B cell (primary cell): ENCODE data around the gene NR1H3. TPM values are rescaled to one million over a fixed set of nuclear protein-coding genes. Genes with fewer than 3 reads are reported as not detected.

Experiments
- ATAC-seq: fragments of 200-7000 bp; cut with Tn5 transposase; one replicate; pipeline ENCODE4 v1.10.0; 2021; ENCODE audit warnings: low read depth, mild to moderate bottlenecking, moderate number of reproducible peaks, moderate library complexity
- CTCF ChIA-PET: fragments of 350-600 bp; sonication (Branson Sonifier 250); formaldehyde crosslinking; loops from one replicate; lab custom pipeline; 2021; ENCODE audit warnings: antibody characterized with exemption, inconsistent platforms; lab: Charles Lee
- POLR2A ChIA-PET: fragments of 350-600 bp; sonication (Branson Sonifier 250); formaldehyde crosslinking; loops from one replicate; lab custom pipeline; 2021; ENCODE audit warnings: antibody characterized with exemption; lab: Charles Lee
- DNase-seq: peaks from one replicate; pipeline ENCODE4 v3.0.0; 2013
- H2AFZ ChIP-seq: 2 replicates; pipeline ENCODE4 v1.6.1; 2012; ENCODE audit warnings: mild to moderate bottlenecking, low read depth, low read length; ENCODE audit not compliant: insufficient read depth, poor library complexity, severe bottlenecking
- H3K27ac ChIP-seq, 2 donors: 1 replicate in 1 of 2; 2 replicates in 1 of 2; pipeline ENCODE4 v1.5.1; 2012 to 2013; ENCODE audit warnings: low read length in 2 of 2, mild to moderate bottlenecking in 2 of 2, moderate library complexity in 1 of 2
- H3K27me3 ChIP-seq, 4 experiments: fragments of 200-600 bp in 1 of 4; sonication (generic) in 1 of 4; replicated peaks in 1 of 4; 1 replicate in 2 of 4; 2 replicates in 2 of 4; pipeline versions ENCODE4 v1.6.1 to v1.7.0; 2013 to 2016; ENCODE audit warnings: low read length in 3 of 4, mild to moderate bottlenecking in 2 of 4, mixed read lengths in 1 of 4, moderate library complexity in 1 of 4; ENCODE audit not compliant: insufficient read depth in 4 of 4, control insufficient read depth in 3 of 4; ENCODE audit errors: control extremely low read depth in 1 of 4
- H3K36me3 ChIP-seq, 2 experiments: replicated peaks in 1 of 2; 1 replicate in 1 of 2; 2 replicates in 1 of 2; pipeline versions ENCODE4 v1.6.1 to v1.7.1; 2013; ENCODE audit warnings: low read length in 1 of 2; ENCODE audit not compliant: insufficient read depth in 2 of 2, control insufficient read depth in 1 of 2; ENCODE audit errors: control extremely low read depth in 1 of 2, extremely low read depth in 1 of 2
- H3K4me1 ChIP-seq, 2 donors: fragments of 200-600 bp in 1 of 2; sonication (generic) in 1 of 2; 1 replicate in 1 of 2; 2 replicates in 1 of 2; pipeline versions ENCODE4 v1.5.1 to v1.6.1; 2013 to 2017; ENCODE audit warnings: low read length in 2 of 2; ENCODE audit not compliant: control insufficient read depth in 2 of 2, insufficient read depth in 2 of 2
- H3K4me2 ChIP-seq: replicated peaks from 2 replicates; pipeline ENCODE3; 2012; ENCODE audit warnings: mild to moderate bottlenecking, low read depth, low read length; ENCODE audit not compliant: poor library complexity, severe bottlenecking
- H3K4me3 ChIP-seq, 5 experiments: fragments of 200-600 bp in 1 of 5; sonication (generic) in 1 of 5; 1 replicate in 3 of 5; 2 replicates in 2 of 5; pipeline versions ENCODE4 v1.5.1 to v1.7.0; 2011 to 2016; ENCODE audit warnings: low read length in 4 of 5, mild to moderate bottlenecking in 4 of 5, low read depth in 2 of 5, control low read depth in 1 of 5, moderate library complexity in 1 of 5; ENCODE audit not compliant: insufficient read depth in 1 of 5; ENCODE audit errors: control extremely low read depth in 1 of 5, extremely low read depth in 1 of 5
- H3K79me2 ChIP-seq: fragments of 200-600 bp; sonication (generic); one replicate; pipeline ENCODE4 v1.6.0; 2016; ENCODE audit warnings: low read length; ENCODE audit not compliant: control insufficient read depth, insufficient read depth
- H3K9ac ChIP-seq: fragments of 200-600 bp; sonication (generic); 2 replicates; pipeline ENCODE4 v1.6.1; 2017; ENCODE audit warnings: mild to moderate bottlenecking, low read length, moderate library complexity
- H3K9me3 ChIP-seq, 3 donors: one replicate each; pipeline versions ENCODE4 v1.6.1 to v1.7.1; 2013; ENCODE audit warnings: low read length in 2 of 3; ENCODE audit not compliant: control insufficient read depth in 2 of 3, insufficient read depth in 1 of 3; ENCODE audit errors: control extremely low read depth in 1 of 3
- H4K20me1 ChIP-seq: 2 replicates; pipeline ENCODE4 v1.6.0; 2012; ENCODE audit warnings: mild to moderate bottlenecking, low read length; ENCODE audit not compliant: insufficient read depth, control insufficient read depth, poor library complexity, severe bottlenecking
- H3K27ac Mint-ChIP-seq: one replicate; pipeline ENCODE4 v1.8.0; 2021; ENCODE audit warnings: mixed read lengths
- H3K27me3 Mint-ChIP-seq: one replicate; pipeline ENCODE4 v1.8.0; 2021; ENCODE audit warnings: mixed read lengths
- H3K4me1 Mint-ChIP-seq: one replicate; pipeline ENCODE4 v1.8.0; 2021; ENCODE audit warnings: mixed read lengths
- H3K4me3 Mint-ChIP-seq: one replicate; pipeline ENCODE4 v1.8.0; 2021; ENCODE audit warnings: mixed read lengths
- H3K9me3 Mint-ChIP-seq: one replicate; pipeline ENCODE4 v1.8.0; 2022; ENCODE audit warnings: mixed read lengths; ENCODE audit not compliant: insufficient read depth
- EZH2 ChIP-seq: IDR thresholded peaks from 2 replicates; pipeline ENCODE4 v1.6.1; 2012; ENCODE audit warnings: borderline replicate concordance, low read depth, mild to moderate bottlenecking, moderate library complexity, low read length; ENCODE audit not compliant: insufficient read depth, poor library complexity, severe bottlenecking
- WGBS: methylation state at CpG from one replicate; pipeline ENCODE4 v1.1.5; 2013; ENCODE audit warnings: missing lambda C conversion rate; ENCODE audit not compliant: insufficient coverage; 5-methylcytosine and 5-hydroxymethylcytosine counted together
- intact Hi-C: fragments of 100-400 bp; cut with micrococcal nuclease; formaldehyde crosslinking; loops from one replicate; pipeline ENCODE4 v1.10.0; 2022
- polyA plus RNA-seq: library from polyadenylated mRNA; depleted of rRNA; stranded (reverse); fragments of >200 nt; gene quantifications from 2 replicates; pipeline ENCODE4 v1.2.3, GENCODE V29; 2012
- total RNA-seq, 2 donors: library from RNA; stranded (reverse); fragments of 120-200 nt in 1 of 2; gene quantifications; 1 replicate in 1 of 2; 2 replicates in 1 of 2; pipeline versions ENCODE4 v1.2.3 to v1.2.4, GENCODE V29; 2013 to 2022
- TF ChIP-seq, protein P1 (sequence below): fragments of 200-600 bp; IDR thresholded peaks from one replicate; pipeline ENCODE4 v1.8.0; 2022; ENCODE audit warnings: antibody characterized with exemption, mild to moderate bottlenecking

NR1H3 gene
- total and polyA plus RNA-seq, 2 donors (not counting 1 experiment from before 2014, with no cell fraction given): 8.4 to 9.6 TPM

DNA sequence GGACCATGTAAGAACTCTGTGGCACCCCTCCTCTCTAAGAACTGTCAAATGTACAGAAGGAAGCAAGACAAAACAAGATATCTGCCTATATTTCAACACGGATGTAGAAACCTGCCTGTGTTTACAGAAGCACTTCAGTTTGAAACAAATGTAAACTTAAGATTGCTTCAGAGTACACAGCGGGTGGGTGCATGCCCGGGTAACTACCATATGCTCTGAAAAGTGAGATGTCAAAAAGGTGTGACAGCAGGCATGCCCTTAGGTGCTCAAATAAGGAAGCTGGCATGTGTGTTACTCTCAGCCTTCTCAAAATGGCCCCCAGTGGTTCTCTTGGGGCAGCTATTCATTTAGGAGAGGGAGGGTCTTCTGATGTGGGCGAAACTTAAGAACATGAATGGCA, 14.3 kb upstream of the NR1H3 start:
- H3K9ac ChIP-seq: no peak overlapping the region
- peaks cover 7 to 15% of the 10 kb centered on the region in 2 donors for H3K4me1 ChIP-seq
- ChIA-PET CTCF (no interaction called here), POLR2A (no interaction called here)
- no peak overlapping the region for H3K4me3 ChIP-seq
- Mint-ChIP-seq H3K4me3 (no peak overlapping the region), H3K4me1 (peaks cover 12% of the 10 kb centered on the region), H3K27me3 (no peaks in the 10 kb centered on the region), H3K9me3 (no peaks in the 10 kb centered on the region), H3K27ac (no peak overlapping the region)
- H3K9me3 ChIP-seq: no peaks in the 10 kb centered on the region
- no peak overlapping the region for H3K27ac ChIP-seq
- H3K36me3 ChIP-seq: peaks cover 6 to 62% of the 10 kb centered on the region in 2 experiments
- TF ChIP-seq, protein P1, sequence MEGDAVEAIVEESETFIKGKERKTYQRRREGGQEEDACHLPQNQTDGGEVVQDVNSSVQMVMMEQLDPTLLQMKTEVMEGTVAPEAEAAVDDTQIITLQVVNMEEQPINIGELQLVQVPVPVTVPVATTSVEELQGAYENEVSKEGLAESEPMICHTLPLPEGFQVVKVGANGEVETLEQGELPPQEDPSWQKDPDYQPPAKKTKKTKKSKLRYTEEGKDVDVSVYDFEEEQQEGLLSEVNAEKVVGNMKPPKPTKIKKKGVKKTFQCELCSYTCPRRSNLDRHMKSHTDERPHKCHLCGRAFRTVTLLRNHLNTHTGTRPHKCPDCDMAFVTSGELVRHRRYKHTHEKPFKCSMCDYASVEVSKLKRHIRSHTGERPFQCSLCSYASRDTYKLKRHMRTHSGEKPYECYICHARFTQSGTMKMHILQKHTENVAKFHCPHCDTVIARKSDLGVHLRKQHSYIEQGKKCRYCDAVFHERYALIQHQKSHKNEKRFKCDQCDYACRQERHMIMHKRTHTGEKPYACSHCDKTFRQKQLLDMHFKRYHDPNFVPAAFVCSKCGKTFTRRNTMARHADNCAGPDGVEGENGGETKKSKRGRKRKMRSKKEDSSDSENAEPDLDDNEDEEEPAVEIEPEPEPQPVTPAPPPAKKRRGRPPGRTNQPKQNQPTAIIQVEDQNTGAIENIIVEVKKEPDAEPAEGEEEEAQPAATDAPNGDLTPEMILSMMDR: no peak
- no peak for TF ChIP-seq EZH2
- intact Hi-C loops: no loop called here
- DNase-seq (no peak), ATAC-seq (no peak)
- peaks cover 18% of the 10 kb centered on the region for H3K79me2 ChIP-seq
- WGBS: 90% methylated on average over 3 of the region's 4 CpGs
- no peaks in the 10 kb centered on the region for H4K20me1 ChIP-seq
- H3K27me3 ChIP-seq: no peaks in the 10 kb centered on the region
- no peak overlapping the region for H3K4me2 ChIP-seq
- H2AFZ ChIP-seq: no peak overlapping the region

DNA sequence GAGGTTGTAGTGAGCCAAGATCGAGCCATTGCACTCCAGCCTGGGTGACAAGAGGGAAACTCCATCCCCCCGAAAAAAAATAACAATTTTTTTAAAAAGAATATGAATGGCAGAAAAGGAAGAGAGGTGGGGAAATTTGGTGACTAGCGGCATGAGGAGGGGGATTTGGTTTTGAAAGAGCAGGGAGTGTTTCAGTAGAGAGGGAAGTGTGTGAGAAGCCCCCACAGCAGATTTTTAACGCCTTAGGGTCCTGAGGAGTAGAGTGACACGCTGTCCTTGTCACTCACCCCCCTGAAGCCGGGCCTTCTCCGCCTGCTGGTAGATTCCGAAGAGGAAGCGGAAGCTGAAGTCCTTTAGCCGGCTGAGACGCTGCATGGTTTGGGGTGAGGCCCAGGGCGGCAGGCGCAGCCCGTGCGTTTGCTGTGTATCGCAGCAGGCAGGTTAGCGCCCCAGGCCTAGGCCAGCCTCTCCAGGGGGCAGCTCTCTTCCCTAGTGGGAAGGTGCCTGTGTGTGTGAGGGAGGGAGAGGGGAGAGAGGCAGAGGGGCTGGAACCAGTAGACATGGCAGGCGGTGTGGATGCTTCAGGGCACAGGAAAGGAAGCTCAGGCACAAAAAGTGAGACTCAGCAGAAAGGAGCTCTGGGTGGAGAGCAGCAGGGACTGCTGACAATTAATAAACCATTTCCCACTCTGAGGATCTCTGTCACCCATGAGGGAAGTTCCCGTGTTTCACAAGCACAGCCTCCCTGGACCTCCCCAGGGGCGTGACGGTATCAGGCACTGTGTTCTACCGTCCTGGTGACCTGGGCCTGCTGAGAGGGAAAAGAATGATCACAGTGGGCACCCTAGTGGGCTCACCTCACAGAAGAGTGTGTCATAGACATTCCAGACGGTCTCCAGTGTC, 13.1 kb upstream of the NR1H3 start:
- H3K4me3 ChIP-seq: no peak overlapping the region
- ATAC-seq (no peak), DNase-seq (no peak)
- POLR2A ChIA-PET: interaction anchor here (0.8 kb wide), 1 partner anchor 30 kb away, joined by 3 read pairs; the partner anchor contains the start of gene DDB2
- Mint-ChIP-seq H3K27me3 (no peaks in the 10 kb centered on the region), H3K4me1 (peaks cover 24% of the 10 kb centered on the region), H3K27ac (no peak overlapping the region), H3K9me3 (no peaks in the 10 kb centered on the region), H3K4me3 (no peak overlapping the region)
- intact Hi-C loops: no loop called here
- H3K9me3 ChIP-seq: no peaks in the 10 kb centered on the region
- H2AFZ ChIP-seq: no peak overlapping the region
- H3K9ac ChIP-seq: no peak overlapping the region
- H3K4me2 ChIP-seq: no peak overlapping the region
- no peaks in the 10 kb centered on the region for H3K27me3 ChIP-seq
- CTCF ChIA-PET: no interaction called here
- H3K27ac ChIP-seq: no peak overlapping the region
- H3K4me1 ChIP-seq: peaks cover 13 to 22% of the 10 kb centered on the region in 2 donors
- TF ChIP-seq, protein P1: no peak
- H4K20me1 ChIP-seq: no peaks in the 10 kb centered on the region
- 95% methylated on average over 21 of the region's 23 CpGs for WGBS
- peaks cover 5 to 50% of the 10 kb centered on the region in 2 experiments for H3K36me3 ChIP-seq
- peaks cover 30% of the 10 kb centered on the region for H3K79me2 ChIP-seq
